ENCODE data around the gene PARVG.

The PARVG gene

GRCh38 chr22:44145544-44145943 is 35.2 kb upstream of the PARVG start:
- TF ChIP-seq POLR2AphosphoS5 (IDR thresholded peaks at IDR 0.05; ENCODE audit: low read depth): no peak
- no peak for TF ChIP-seq GABPA (IDR thresholded peaks at IDR 0.05; ENCODE audit: low read depth)
- no peak for TF ChIP-seq REST (IDR thresholded peaks at IDR 0.05; ENCODE audit: insufficient replicate concordance, low read depth)
- TF ChIP-seq CTCF (IDR thresholded peaks at IDR 0.05; ENCODE audit: insufficient read depth, low read length): no peak
- no peak for TF ChIP-seq SPI1 (IDR thresholded peaks at IDR 0.05; ENCODE audit: borderline replicate concordance, low read depth)
- Histone ChIP-seq H3K27me3 (ENCODE audit: insufficient read depth, poor library complexity, severe bottlenecking) (no peaks in the 10 kb centered on the region), H3K27ac (replicated peaks) (no peak overlapping the region), H3K4me3 (replicated peaks; ENCODE audit: insufficient read depth, low read length) (no peak overlapping the region)
- no peak for DNase-seq (ENCODE audit: low read depth in 1 of 2, low spot score in 1 of 2)

- Histone ChIP-seq H3K27ac (replicated peaks) (no peak overlapping the region), H3K4me3 (replicated peaks; ENCODE audit: insufficient read depth, low read length) (no peak overlapping the region), H3K27me3 (ENCODE audit: insufficient read depth, poor library complexity, severe bottlenecking) (no peaks in the 10 kb centered on the region)
- no peak for DNase-seq (ENCODE audit: low read depth in 1 of 2, low spot score in 1 of 2)
- TF ChIP-seq GABPA (IDR thresholded peaks at IDR 0.05; ENCODE audit: low read depth): no peak
- no peak for TF ChIP-seq SPI1 (IDR thresholded peaks at IDR 0.05; ENCODE audit: borderline replicate concordance, low read depth)
These were observed 34.5 kb upstream of the PARVG start for GRCh38 chr22:44146088-44146861.

GRCh38 chr22:44147008-44147645 is 33.6 kb upstream of the PARVG start:
- no peak overlapping the region for H3K27ac ChIP-seq (replicated peaks)
- H3K4me3 ChIP-seq (replicated peaks; ENCODE audit: insufficient read depth, low read length): no peak overlapping the region
- no peaks in the 10 kb centered on the region for H3K27me3 ChIP-seq (ENCODE audit: insufficient read depth, poor library complexity, severe bottlenecking)
- TF ChIP-seq REST (IDR thresholded peaks at IDR 0.05; ENCODE audit: insufficient replicate concordance, low read depth): no peak
- no peak for TF ChIP-seq CTCF (IDR thresholded peaks at IDR 0.05; ENCODE audit: insufficient read depth, low read length)
- no peak for TF ChIP-seq SPI1 (IDR thresholded peaks at IDR 0.05; ENCODE audit: borderline replicate concordance, low read depth)
- TF ChIP-seq GABPA (IDR thresholded peaks at IDR 0.05; ENCODE audit: low read depth): no peak
- TF ChIP-seq POLR2AphosphoS5 (IDR thresholded peaks at IDR 0.05; ENCODE audit: low read depth): no peak
- DNase-seq (ENCODE audit: low read depth in 1 of 2, low spot score in 1 of 2): no peak

GRCh38 chr22:44147821-44148574 is 32.7 kb upstream of the PARVG start:
- Histone ChIP-seq H3K27me3 (ENCODE audit: insufficient read depth, poor library complexity, severe bottlenecking) (no peaks in the 10 kb centered on the region), H3K4me3 (replicated peaks; ENCODE audit: insufficient read depth, low read length) (no peak overlapping the region), H3K27ac (replicated peaks) (no peak overlapping the region)
- TF ChIP-seq REST (IDR thresholded peaks at IDR 0.05; ENCODE audit: insufficient replicate concordance, low read depth) (no peak), CTCF (IDR thresholded peaks at IDR 0.05; ENCODE audit: insufficient read depth, low read length) (no peak), GABPA (IDR thresholded peaks at IDR 0.05; ENCODE audit: low read depth) (no peak), SPI1 (IDR thresholded peaks at IDR 0.05; ENCODE audit: borderline replicate concordance, low read depth) (no peak), POLR2AphosphoS5 (IDR thresholded peaks at IDR 0.05; ENCODE audit: low read depth) (no peak)
- DNase-seq (ENCODE audit: low read depth in 1 of 2, low spot score in 1 of 2): no peak

All from HL-60 (cell line).